ENCODE data around the gene YARS1. TPM values are rescaled to one million over a fixed set of nuclear protein-coding genes. Genes with fewer than 3 reads are reported as not detected.

YARS1 gene
- total RNA-seq, 3 donors from 2014 or later, result 53.8 to 67.5 (median 67.2) TPM

DNA sequence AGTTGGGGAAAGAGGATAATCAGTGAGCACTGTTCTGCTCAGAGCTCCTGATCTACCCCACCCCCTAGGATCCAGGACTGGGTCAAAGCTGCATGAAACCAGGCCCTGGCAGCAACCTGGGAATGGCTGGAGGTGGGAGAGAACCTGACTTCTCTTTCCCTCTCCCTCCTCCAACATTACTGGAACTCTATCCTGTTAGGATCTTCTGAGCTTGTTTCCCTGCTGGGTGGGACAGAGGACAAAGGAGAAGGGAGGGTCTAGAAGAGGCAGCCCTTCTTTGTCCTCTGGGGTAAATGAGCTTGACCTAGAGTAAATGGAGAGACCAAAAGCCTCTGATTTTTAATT lies 42.7 kb downstream of the YARS1 start:
- H3K36me3 ChIP-seq, result no peaks in the 10 kb centered on the region
- intact Hi-C loops (cut with DNase I; ENCODE audit: low total_unique reads), result no loop called here
- H3K9me3 ChIP-seq, result no peaks in the 10 kb centered on the region
- no peaks in the 10 kb centered on the region for H3K27me3 ChIP-seq
- H3K27ac ChIP-seq, result peak overlapping the region; percentile 40 to 73
- peaks cover 4 to 6% of the 10 kb centered on the region in 2 donors for H3K4me1 ChIP-seq
- no peak for DNase-seq (ENCODE audit: low spot score in 2 of 2)
- TF ChIP-seq, protein P1, sequence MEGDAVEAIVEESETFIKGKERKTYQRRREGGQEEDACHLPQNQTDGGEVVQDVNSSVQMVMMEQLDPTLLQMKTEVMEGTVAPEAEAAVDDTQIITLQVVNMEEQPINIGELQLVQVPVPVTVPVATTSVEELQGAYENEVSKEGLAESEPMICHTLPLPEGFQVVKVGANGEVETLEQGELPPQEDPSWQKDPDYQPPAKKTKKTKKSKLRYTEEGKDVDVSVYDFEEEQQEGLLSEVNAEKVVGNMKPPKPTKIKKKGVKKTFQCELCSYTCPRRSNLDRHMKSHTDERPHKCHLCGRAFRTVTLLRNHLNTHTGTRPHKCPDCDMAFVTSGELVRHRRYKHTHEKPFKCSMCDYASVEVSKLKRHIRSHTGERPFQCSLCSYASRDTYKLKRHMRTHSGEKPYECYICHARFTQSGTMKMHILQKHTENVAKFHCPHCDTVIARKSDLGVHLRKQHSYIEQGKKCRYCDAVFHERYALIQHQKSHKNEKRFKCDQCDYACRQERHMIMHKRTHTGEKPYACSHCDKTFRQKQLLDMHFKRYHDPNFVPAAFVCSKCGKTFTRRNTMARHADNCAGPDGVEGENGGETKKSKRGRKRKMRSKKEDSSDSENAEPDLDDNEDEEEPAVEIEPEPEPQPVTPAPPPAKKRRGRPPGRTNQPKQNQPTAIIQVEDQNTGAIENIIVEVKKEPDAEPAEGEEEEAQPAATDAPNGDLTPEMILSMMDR (IDR thresholded peaks at IDR 0.05), result no peak
- TF ChIP-seq POLR2A (IDR thresholded peaks at IDR 0.05) (no peak), POLR2AphosphoS5 (IDR thresholded peaks at IDR 0.05) (no peak)
- no peak overlapping the region for H3K4me3 ChIP-seq

DNA sequence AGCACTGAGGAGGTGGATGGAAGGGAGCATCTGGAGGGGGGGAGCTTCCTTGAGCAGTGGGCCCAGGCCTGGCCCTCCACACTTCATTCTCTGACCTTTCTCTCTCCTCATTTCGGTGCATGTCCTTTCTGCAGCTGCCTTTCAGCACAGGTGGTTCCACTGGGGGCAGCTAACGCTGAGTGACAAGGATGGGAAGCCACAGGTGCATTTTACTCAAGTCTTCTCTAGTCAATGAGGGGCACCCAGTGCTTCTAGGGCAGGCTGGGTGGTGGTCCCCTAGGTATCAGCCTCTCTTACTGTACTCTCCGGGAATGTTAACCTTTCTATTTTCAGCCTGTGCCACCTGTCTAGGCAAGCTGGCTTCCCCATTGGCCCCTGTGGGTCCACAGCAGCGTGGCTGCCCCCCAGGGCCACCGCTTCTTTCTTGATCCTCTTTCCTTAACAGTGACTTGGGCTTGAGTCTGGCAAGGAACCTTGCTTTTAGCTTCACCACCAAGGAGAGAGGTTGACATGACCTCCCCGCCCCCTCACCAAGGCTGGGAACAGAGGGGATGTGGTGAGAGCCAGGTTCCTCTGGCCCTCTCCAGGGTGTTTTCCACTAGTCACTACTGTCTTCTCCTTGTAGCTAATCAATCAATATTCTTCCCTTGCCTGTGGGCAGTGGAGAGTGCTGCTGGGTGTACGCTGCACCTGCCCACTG lies 43.2 kb downstream of the YARS1 start:
- intact Hi-C loops (cut with DNase I; ENCODE audit: low total_unique reads), result no loop called here
- no peaks in the 10 kb centered on the region for H3K36me3 ChIP-seq
- no peak overlapping the region for H3K4me3 ChIP-seq
- DNase-seq (ENCODE audit: low spot score in 2 of 2), result no peak
- TF ChIP-seq POLR2A (IDR thresholded peaks at IDR 0.05) (no peak), POLR2AphosphoS5 (IDR thresholded peaks at IDR 0.05) (no peak)
- TF ChIP-seq, protein P1 (IDR thresholded peaks at IDR 0.05), result no peak
- peak overlapping the region; percentile 40 to 73 for H3K27ac ChIP-seq
- peaks cover 4 to 6% of the 10 kb centered on the region in 2 donors for H3K4me1 ChIP-seq
- H3K27me3 ChIP-seq, result no peaks in the 10 kb centered on the region
- H3K9me3 ChIP-seq, result no peaks in the 10 kb centered on the region

DNA sequence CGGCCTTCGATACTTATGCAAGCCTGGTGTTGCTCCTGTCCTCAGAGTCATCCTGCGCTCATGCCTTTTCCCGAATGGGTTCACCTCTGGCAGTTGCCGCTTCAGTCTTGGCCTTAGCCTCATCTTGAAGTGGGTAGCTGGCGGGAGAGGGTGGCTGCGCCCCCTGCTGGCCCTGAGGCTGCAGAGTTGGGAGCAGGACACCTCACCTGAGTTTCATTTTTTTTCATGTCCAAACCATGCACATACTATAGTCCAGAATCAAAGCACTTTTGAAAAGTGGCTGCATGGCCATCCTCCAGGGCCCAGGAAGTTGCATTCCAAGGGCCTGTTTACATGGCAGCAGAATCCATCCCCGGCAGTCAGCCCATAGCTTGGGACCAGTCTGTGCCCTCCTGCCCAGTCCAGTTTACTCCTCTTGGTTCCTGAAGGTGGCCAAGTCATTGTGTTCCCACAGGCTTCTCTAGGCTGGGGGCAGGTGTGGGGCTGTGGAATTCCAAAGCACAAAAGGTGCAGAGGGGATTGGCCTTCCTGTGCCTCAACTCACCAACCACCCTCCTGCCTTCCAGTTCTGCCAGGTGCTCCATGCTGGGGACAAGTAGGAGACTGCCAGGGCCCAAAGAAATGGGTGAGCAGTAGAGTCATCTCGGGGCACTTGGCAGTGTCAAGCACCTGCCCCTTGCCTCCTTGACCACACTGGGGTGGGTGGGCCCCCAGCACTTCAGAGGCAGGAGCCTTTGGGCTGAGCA lies 44.0 kb downstream of the YARS1 start:
- Histone ChIP-seq H3K36me3 (no peaks in the 10 kb centered on the region), H3K27ac (peak overlapping the region; percentile 58 to 73)

DNA sequence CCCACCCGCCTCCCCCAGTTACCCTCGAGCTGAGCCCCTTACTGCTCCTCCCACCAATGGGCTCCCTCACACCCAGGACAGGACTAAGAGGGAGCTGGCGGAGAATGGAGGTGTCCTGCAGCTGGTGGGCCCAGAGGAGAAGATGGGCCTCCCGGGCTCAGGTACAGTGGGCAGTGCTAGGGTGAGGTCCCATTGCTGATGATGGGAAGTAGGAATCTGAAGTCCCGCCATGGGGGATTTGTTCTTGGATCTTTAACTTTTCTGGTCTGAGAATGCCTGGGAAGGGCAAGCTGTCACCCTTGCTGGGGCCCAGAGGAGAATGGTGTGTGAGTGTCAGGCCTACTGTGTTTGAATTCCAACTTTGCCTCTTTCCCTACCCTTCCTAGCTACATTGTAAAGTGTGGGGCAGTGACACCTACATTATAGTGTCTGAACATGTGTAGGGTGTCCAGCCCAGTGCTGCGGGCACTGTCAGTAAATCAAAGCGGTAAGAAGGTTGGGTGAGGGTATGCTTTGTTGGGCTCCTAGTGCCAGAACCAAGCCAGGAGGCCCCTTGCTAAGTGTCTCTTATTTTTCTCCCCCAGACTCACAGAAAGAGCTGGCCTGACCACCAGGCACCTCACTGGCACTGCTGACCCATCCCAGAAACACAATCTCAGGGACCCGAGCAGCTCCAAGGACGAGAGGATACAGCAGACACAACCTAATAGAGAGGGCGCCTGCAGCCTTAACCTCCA lies 44.7 kb downstream of the YARS1 start:
- H3K4me1 ChIP-seq, result peaks cover 4 to 6% of the 10 kb centered on the region in 2 donors
- H3K9me3 ChIP-seq, result no peaks in the 10 kb centered on the region
- intact Hi-C loops (cut with DNase I; ENCODE audit: low total_unique reads), result no loop called here
- DNase-seq (ENCODE audit: low spot score in 2 of 2), result no peak
- H3K27me3 ChIP-seq, result no peaks in the 10 kb centered on the region
- TF ChIP-seq POLR2A (IDR thresholded peaks at IDR 0.05), result no peak
- TF ChIP-seq POLR2AphosphoS5 (IDR thresholded peaks at IDR 0.05), result no peak
- TF ChIP-seq, protein P1 (IDR thresholded peaks at IDR 0.05), result no peak
- peak overlapping the region; percentile 58 to 73 for H3K27ac ChIP-seq
- no peak overlapping the region for H3K4me3 ChIP-seq
- H3K36me3 ChIP-seq, result no peaks in the 10 kb centered on the region

More for the DNA sequence above, 44.0 kb downstream of the YARS1 start:
- Histone ChIP-seq H3K4me3 (no peak overlapping the region), H3K9me3 (no peaks in the 10 kb centered on the region), H3K4me1 (peaks cover 4 to 6% of the 10 kb centered on the region in 2 donors), H3K27me3 (no peaks in the 10 kb centered on the region)
- DNase-seq (ENCODE audit: low spot score in 2 of 2), result peak; percentile 86
- intact Hi-C loops (cut with DNase I; ENCODE audit: low total_unique reads), result no loop called here
- TF ChIP-seq, protein P1 (IDR thresholded peaks at IDR 0.05), result peak; percentile 93 to 95 (median 94)
- TF ChIP-seq POLR2A (IDR thresholded peaks at IDR 0.05) (no peak), POLR2AphosphoS5 (IDR thresholded peaks at IDR 0.05) (peak; percentile 51 to 70 (median 57))

All from breast epithelium (tissue), 4 donors.